GM18907 (cell line): ENCODE data around the gene MCCC2.
"Not testable (repeated sequence)": the region's sequence is repeated elsewhere in the genome, so short reads cannot be mapped to it uniquely, and the experiment has no call there.

Experiments
- ATAC-seq: cut with Tn5 transposase; IDR thresholded peaks from one replicate; pipeline ENCODE4 v1.9.1; 2021; ENCODE audit warnings: mild to moderate bottlenecking, moderate library complexity; ENCODE audit not compliant: unreplicated experiment

MCCC2 gene

GRCh38 chr5:71596169-71596568, 9.0 kb downstream of the MCCC2 start:
- ATAC-seq, result no peak

DNA sequence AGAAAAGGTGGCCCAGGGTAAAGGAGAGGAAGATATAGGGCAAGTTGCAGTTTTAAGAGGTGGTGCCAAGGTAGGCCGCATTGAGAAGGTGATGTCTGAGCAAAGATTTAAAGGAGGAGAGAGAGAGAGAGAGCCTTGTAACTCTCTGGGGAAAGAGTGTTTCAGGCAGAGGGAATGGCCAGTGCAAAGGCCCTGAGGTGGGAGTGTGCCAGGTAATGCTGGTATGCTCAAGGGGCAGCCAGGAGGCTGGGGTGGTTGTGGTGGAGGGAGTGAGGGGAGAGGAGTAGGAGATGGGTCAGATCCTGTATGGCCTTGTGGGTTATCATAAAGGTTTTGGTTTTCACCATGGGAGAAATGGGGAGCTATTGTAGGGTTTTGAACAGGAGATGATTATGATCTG, 9.9 kb downstream of the MCCC2 start:
- ATAC-seq, result no peak

- no peak for ATAC-seq
Observed at GRCh38 chr5:71600783-71601182, 13.6 kb downstream of the MCCC2 start.

DNA sequence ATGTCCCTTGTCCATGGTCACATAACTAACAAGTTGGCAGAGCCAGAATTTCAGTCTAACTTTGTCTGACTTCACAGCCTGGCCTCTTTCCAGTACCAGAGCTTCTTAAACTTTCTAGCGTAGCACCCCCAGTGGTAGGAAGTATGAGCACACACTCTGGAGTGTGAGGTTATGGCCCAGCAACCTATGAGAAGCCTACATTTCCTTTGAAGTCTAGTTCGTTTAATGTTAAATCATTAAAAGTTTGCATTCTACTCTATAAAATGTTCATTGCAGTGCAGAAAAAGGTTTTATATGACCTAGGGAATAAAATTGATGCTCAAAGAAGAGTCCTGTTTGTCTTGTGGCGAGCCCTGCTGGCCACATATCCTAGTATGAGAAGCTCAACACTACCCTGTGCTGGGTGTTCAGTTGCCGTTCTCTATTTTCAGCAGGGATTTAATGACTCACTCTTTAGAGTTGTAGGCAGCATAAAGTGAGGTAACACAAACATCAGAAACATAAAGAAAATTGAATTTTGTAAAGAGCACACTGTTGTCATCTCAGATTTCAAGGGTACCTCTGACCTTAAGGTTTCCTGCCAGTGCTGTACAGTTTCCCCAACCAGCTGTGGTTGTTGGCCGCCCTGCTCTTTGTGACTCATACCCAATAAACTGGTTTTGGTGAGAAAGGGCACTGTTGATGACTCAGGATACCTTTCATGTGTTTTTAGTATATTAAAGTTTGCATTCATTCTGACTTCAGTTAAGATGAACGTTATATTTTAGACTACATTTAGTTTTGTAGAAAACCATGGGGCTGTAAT, 14.3 kb downstream of the MCCC2 start:
- ATAC-seq, result peak; percentile 85

- not testable (repeated sequence) for ATAC-seq
Observed at GRCh38 chr5:71609916-71610315, 22.8 kb downstream of the MCCC2 start.

GRCh38 chr5:71615809-71616208, 28.7 kb downstream of the MCCC2 start:
- no peak for ATAC-seq

DNA sequence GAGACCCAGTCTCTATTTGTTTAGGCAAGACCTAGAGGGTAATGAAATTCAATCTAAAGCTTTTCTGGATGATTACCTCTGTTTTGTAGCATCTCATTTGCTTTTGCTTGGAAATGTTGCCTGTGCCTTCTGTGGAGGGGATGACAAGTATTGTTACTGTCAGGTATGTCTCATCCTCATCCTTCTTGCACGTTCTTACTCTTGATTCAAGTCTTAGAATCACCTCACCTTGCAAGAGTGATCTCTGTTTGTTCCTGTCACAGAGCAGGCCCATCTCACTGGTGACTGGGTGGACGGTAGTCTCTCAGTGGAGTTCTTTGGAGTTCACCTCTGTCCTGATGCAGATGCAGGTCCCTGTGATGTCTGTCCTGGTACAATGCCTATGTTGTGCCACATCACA, 33.5 kb downstream of the MCCC2 start:
- ATAC-seq, result no peak

- no peak for ATAC-seq
Observed at GRCh38 chr5:71621268-71621667, 34.1 kb downstream of the MCCC2 start.

GRCh38 chr5:71621741-71622140, 34.6 kb downstream of the MCCC2 start:
- ATAC-seq, result no peak

DNA sequence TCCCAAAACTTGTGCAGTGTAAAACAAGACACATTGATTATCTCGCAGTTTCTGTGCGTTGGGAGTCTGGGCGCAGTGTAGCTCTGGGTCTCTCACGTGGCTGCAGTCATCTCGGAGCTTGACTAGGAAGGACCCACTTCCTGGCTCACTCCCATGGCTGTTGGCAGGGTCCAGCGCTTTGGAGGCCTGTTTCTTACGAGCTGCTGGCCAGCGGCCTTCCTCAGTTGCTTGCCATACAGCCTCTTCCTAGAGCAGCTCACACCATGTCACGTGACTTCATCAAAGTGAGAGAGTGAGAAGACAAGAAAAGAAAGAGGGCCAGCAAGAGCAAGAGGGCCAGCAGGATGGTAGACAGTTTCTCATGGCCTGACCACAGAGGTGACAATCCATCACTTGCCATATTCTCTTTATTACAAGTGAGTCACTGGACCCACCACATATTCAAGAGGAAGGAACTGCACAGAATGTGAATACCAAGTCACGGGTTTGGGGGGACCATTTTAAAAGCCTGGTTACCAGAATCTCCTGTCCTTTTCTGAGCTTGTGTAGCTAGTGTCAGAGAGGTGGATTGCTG, 36.2 kb downstream of the MCCC2 start:
- ATAC-seq, result no peak

DNA sequence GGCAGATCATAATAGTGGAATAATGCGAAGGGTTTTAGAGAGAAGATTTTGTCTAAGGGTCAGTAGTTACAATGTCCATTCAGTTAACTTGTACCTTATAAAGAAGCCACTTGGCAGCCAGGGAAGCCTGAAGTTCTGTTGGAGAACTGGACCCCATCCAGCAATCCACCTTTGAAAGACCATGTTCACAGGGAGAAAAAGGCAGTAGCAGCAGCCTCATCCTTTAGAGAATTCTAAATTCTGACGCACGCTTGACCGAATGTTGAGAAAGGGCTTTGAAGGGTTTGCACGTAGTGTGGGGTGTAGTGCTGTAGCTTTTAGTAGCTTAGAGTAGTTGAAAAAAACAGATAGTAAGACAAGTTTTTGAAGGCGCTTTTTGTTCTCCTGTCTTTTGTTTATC, 42.8 kb downstream of the MCCC2 start:
- no peak for ATAC-seq

- ATAC-seq, result no peak
Observed at GRCh38 chr5:71631070-71631469, 43.9 kb downstream of the MCCC2 start.

DNA sequence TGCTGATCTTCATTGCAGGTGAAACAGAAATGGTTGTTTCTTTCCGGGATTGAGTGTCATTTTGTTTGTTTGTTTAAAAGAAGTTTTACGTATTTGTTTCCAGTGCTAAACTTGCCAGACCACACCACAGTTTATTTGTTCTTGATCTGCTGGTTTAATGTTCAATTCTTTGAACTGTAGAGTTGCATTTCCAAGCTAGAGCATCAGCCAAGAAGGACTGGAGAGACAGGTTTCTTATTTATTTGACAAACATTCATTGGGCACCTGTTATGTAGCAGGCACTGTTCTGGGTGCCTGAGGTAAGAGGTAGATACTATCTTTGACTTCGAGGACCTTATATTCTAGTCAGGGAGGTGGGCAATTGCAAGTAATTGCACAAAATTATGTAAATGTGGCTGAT, 45.0 kb downstream of the MCCC2 start:
- no peak for ATAC-seq

GRCh38 chr5:71633255-71634155, 46.4 kb downstream of the MCCC2 start:
- no peak for ATAC-seq

- ATAC-seq, result no peak
Observed at GRCh38 chr5:71637133-71637532, 50.0 kb downstream of the MCCC2 start.

- ATAC-seq, result no peak
Observed at GRCh38 chr5:71640408-71640807, 53.3 kb downstream of the MCCC2 start.

DNA sequence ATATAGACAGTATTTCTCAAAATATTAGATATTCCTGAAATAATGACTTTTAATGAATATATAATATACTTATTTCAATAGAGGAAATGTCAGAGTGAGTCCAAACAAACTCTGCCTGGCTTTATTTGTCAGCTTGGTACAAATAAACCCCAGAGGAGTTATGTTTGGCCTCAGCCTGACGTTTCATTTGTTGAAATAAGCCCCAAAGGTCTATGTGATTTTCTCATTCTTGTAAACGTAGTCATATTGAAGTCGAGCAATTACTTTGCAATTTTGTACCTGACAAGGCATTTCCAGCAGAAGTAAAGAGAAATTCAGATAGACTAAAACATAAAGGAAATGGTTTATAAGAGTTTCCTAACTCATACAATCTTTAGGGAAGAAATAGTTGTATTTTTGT, 57.9 kb downstream of the MCCC2 start:
- ATAC-seq, result no peak

DNA sequence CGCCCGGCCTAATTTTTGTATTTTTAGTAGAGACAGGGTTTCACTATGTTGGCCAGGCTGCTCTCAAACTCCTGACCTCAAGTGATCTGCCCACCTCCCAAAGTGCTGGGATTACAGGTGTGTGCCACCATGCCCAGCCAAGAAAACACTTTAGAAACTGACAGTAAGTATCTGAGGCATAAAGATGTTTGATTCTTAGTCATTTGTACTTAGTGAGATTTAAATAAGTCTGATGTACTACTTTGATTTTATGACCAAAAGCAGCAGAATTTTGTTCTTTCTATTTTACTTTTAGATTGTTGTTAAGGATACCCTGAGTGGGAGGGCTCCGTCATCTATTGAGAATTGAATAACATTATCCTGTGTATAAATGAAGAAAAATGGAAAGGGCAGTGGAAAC, 63.8 kb downstream of the MCCC2 start:
- ATAC-seq, result not testable (repeated sequence)

GRCh38 chr5:71651579-71651978, 64.4 kb downstream of the MCCC2 start:
- no peak for ATAC-seq

GRCh38 chr5:71652349-71652748, 65.2 kb downstream of the MCCC2 start:
- no peak for ATAC-seq

- no peak for ATAC-seq
Observed at GRCh38 chr5:71652803-71653543, 65.8 kb downstream of the MCCC2 start.
